IPS-11a (cell line): ENCODE data around the gene ZKSCAN1.
"Not testable (repeated sequence)": the region's sequence is repeated elsewhere in the genome, so short reads cannot be mapped to it uniquely, and the experiment has no call there.

ENCODE experiments used
- H3K4me3 ChIP-seq: one replicate; pipeline ENCODE4 v1.5.1; 2013; ENCODE audit warnings: low read depth, low read length, control low read depth

The ZKSCAN1 gene

GRCh38 chr7:100015232-100016214, at the start of gene ZKSCAN1:
Gene ZKSCAN1 (plus strand): TSS chr7:100015596. CDS start chr7:100023507, 7,911 bp downstream.
- peak within 1 kb of the TSS; percentile 68 for H3K4me3 ChIP-seq

GRCh38 chr7:99969298-99969697, 46.1 kb upstream of the ZKSCAN1 start:
- H3K4me3 ChIP-seq = no peak overlapping the region

GRCh38 chr7:99969813-99970212, 45.6 kb upstream of the ZKSCAN1 start:
- not testable (repeated sequence) for H3K4me3 ChIP-seq

- H3K4me3 ChIP-seq = no peak overlapping the region
Measured at GRCh38 chr7:99971242-99971641, 44.2 kb upstream of the ZKSCAN1 start.

- H3K4me3 ChIP-seq = not testable (repeated sequence)
Measured at GRCh38 chr7:99973817-99974216, 41.6 kb upstream of the ZKSCAN1 start.

- H3K4me3 ChIP-seq = no peak overlapping the region
Measured at GRCh38 chr7:99974681-99975080, 40.7 kb upstream of the ZKSCAN1 start.

- no peak within 1 kb of the TSS for H3K4me3 ChIP-seq
Measured at GRCh38 chr7:99975782-99976521, 39.4 kb upstream of the ZKSCAN1 start, which contains the start of gene AZGP1. Gene AZGP1 (minus strand): TSS chr7:99976031. CDS start chr7:99976020, 11 bp downstream.

- no peak overlapping the region for H3K4me3 ChIP-seq
Measured at GRCh38 chr7:99976626-99977025, 38.8 kb upstream of the ZKSCAN1 start.

GRCh38 chr7:99979814-99980225, 35.6 kb upstream of the ZKSCAN1 start:
- not testable (repeated sequence) for H3K4me3 ChIP-seq

- H3K4me3 ChIP-seq = not testable (repeated sequence)
Measured at GRCh38 chr7:99980448-99980872, 34.9 kb upstream of the ZKSCAN1 start.

GRCh38 chr7:99981066-99981465, 34.3 kb upstream of the ZKSCAN1 start:
- H3K4me3 ChIP-seq = not testable (repeated sequence)

GRCh38 chr7:99984593-99984992, 30.8 kb upstream of the ZKSCAN1 start:
- H3K4me3 ChIP-seq = no peak overlapping the region

GRCh38 chr7:99987306-99987705, 28.1 kb upstream of the ZKSCAN1 start:
- H3K4me3 ChIP-seq = not testable (repeated sequence)

- H3K4me3 ChIP-seq = no peak overlapping the region
Measured at GRCh38 chr7:99987846-99988245, 27.6 kb upstream of the ZKSCAN1 start.

GRCh38 chr7:99990460-99990852, 24.9 kb upstream of the ZKSCAN1 start:
- no peak overlapping the region for H3K4me3 ChIP-seq

GRCh38 chr7:99991543-99991942, 23.9 kb upstream of the ZKSCAN1 start:
- not testable (repeated sequence) for H3K4me3 ChIP-seq

- no peak overlapping the region for H3K4me3 ChIP-seq
Measured at GRCh38 chr7:99992330-99993038, 22.9 kb upstream of the ZKSCAN1 start.

- H3K4me3 ChIP-seq = no peak overlapping the region
Measured at GRCh38 chr7:99994819-99995218, 20.6 kb upstream of the ZKSCAN1 start.

- H3K4me3 ChIP-seq = no peak overlapping the region
Measured at GRCh38 chr7:99996755-99997544, 18.4 kb upstream of the ZKSCAN1 start.

- H3K4me3 ChIP-seq = peak overlapping the region; percentile 24
Measured at GRCh38 chr7:99997545-99998137, 17.8 kb upstream of the ZKSCAN1 start.
